ENCODE measurements around the gene UQCRC1. TPM values are rescaled to one million over a fixed set of nuclear protein-coding genes. Genes with fewer than 3 reads are reported as not detected.

UQCRC1 gene
- total RNA-seq, 1 experiment from 2014 or later: 323 TPM

DNA sequence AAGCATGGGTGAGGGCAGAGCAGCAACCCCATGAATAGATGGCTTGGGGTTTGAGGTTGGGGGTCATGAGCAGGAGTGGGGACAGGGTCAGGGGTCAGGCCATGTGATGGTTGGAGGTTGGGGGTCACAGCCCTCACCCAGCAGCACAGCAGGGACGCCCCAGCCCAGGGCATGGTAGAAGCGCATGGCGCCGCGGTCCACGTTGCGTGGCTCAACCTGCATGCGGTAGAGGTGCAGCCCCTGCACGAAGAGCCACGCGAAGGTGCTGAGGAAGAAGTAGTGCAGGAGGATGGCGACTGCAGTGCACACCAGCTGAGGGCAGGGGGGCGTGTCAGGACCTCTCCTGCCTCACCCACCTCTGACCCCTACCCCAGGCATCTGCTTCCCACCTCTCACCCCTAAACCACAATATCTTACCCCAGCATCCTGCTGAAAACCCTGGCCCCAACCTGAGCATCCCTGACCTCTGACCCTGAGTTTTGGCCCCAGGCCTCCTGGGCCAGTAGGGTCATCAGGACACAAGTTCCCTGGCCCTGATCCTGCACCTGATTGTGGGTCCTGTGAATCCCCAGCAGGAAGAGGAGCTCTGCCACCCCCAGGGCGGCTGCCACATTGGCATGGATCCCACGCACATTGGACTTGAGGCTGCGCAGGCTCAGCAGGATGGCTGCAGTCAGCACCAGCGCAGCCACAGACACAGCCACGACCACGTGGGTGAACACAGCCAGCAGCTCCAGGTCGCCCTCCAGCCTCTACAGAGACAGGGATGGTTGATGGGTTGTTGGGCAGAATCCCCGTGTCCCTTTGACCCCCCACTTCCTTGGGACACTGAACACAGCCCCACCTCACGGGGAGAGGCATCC is 35.7 kb upstream of the UQCRC1 start (continued):
- TF ChIP-seq, protein P1, sequence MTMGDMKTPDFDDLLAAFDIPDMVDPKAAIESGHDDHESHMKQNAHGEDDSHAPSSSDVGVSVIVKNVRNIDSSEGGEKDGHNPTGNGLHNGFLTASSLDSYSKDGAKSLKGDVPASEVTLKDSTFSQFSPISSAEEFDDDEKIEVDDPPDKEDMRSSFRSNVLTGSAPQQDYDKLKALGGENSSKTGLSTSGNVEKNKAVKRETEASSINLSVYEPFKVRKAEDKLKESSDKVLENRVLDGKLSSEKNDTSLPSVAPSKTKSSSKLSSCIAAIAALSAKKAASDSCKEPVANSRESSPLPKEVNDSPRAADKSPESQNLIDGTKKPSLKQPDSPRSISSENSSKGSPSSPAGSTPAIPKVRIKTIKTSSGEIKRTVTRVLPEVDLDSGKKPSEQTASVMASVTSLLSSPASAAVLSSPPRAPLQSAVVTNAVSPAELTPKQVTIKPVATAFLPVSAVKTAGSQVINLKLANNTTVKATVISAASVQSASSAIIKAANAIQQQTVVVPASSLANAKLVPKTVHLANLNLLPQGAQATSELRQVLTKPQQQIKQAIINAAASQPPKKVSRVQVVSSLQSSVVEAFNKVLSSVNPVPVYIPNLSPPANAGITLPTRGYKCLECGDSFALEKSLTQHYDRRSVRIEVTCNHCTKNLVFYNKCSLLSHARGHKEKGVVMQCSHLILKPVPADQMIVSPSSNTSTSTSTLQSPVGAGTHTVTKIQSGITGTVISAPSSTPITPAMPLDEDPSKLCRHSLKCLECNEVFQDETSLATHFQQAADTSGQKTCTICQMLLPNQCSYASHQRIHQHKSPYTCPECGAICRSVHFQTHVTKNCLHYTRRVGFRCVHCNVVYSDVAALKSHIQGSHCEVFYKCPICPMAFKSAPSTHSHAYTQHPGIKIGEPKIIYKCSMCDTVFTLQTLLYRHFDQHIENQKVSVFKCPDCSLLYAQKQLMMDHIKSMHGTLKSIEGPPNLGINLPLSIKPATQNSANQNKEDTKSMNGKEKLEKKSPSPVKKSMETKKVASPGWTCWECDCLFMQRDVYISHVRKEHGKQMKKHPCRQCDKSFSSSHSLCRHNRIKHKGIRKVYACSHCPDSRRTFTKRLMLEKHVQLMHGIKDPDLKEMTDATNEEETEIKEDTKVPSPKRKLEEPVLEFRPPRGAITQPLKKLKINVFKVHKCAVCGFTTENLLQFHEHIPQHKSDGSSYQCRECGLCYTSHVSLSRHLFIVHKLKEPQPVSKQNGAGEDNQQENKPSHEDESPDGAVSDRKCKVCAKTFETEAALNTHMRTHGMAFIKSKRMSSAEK (CRISPR knock-in tag; IDR thresholded peaks at IDR 0.05; ENCODE audit: borderline replicate concordance): no peak

DNA sequence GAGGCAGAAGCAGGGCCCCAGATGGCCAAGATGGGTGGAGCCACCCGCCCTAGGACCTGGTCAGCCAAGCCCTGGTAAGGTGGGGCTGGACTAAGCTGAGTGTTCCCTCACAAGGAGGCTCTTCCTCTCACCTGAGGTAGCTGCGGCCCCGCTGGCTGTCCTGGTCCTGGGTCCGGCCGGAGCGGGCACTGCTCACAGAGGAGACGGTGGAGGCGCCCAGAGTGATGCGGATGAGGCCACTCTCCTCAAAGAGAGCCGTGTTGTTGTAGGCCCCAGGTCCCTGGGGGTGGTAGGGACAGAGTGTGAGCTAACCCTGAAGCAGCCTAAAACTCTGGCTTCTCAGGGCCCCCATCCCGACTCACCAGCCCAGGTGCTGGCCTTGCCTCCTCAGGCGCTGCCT is 33.2 kb upstream of the UQCRC1 start:
- ATAC-seq (no peak), DNase-seq (ENCODE audit: low spot score) (no peak)
- Mint-ChIP-seq H3K27me3 (ENCODE audit: low read depth) (no peaks in the 10 kb centered on the region), H3K36me3 (peaks cover 37% of the 10 kb centered on the region), H3K4me1 (peaks cover 6% of the 10 kb centered on the region), H3K9me3 (no peaks in the 10 kb centered on the region), H3K27ac (no peak overlapping the region), H3K4me3 (no peak overlapping the region)
- CTCF ChIA-PET: interaction anchor here (0.6 kb wide), 1 partner anchor 147 kb away, joined by 3 read pairs; no protein-coding TSS in a partner anchor
- POLR2A ChIA-PET: interaction anchor here (0.5 kb wide), 1 partner anchor 31 kb away, joined by 3 read pairs; no protein-coding TSS in a partner anchor
- TF ChIP-seq JAZF1 (CRISPR knock-in tag; IDR thresholded peaks at IDR 0.05) (no peak), HMGA2 (CRISPR knock-in tag; IDR thresholded peaks at IDR 0.05) (no peak)
- TF ChIP-seq, protein P2, sequence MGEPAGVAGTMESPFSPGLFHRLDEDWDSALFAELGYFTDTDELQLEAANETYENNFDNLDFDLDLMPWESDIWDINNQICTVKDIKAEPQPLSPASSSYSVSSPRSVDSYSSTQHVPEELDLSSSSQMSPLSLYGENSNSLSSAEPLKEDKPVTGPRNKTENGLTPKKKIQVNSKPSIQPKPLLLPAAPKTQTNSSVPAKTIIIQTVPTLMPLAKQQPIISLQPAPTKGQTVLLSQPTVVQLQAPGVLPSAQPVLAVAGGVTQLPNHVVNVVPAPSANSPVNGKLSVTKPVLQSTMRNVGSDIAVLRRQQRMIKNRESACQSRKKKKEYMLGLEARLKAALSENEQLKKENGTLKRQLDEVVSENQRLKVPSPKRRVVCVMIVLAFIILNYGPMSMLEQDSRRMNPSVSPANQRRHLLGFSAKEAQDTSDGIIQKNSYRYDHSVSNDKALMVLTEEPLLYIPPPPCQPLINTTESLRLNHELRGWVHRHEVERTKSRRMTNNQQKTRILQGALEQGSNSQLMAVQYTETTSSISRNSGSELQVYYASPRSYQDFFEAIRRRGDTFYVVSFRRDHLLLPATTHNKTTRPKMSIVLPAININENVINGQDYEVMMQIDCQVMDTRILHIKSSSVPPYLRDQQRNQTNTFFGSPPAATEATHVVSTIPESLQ (CRISPR knock-in tag; IDR thresholded peaks at IDR 0.05): no peak
- TF ChIP-seq, protein P3, sequence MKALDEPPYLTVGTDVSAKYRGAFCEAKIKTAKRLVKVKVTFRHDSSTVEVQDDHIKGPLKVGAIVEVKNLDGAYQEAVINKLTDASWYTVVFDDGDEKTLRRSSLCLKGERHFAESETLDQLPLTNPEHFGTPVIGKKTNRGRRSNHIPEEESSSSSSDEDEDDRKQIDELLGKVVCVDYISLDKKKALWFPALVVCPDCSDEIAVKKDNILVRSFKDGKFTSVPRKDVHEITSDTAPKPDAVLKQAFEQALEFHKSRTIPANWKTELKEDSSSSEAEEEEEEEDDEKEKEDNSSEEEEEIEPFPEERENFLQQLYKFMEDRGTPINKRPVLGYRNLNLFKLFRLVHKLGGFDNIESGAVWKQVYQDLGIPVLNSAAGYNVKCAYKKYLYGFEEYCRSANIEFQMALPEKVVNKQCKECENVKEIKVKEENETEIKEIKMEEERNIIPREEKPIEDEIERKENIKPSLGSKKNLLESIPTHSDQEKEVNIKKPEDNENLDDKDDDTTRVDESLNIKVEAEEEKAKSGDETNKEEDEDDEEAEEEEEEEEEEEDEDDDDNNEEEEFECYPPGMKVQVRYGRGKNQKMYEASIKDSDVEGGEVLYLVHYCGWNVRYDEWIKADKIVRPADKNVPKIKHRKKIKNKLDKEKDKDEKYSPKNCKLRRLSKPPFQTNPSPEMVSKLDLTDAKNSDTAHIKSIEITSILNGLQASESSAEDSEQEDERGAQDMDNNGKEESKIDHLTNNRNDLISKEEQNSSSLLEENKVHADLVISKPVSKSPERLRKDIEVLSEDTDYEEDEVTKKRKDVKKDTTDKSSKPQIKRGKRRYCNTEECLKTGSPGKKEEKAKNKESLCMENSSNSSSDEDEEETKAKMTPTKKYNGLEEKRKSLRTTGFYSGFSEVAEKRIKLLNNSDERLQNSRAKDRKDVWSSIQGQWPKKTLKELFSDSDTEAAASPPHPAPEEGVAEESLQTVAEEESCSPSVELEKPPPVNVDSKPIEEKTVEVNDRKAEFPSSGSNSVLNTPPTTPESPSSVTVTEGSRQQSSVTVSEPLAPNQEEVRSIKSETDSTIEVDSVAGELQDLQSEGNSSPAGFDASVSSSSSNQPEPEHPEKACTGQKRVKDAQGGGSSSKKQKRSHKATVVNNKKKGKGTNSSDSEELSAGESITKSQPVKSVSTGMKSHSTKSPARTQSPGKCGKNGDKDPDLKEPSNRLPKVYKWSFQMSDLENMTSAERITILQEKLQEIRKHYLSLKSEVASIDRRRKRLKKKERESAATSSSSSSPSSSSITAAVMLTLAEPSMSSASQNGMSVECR (CRISPR knock-in tag; IDR thresholded peaks at IDR 0.05; ENCODE audit: borderline replicate concordance): no peak
- TF ChIP-seq, protein P4, sequence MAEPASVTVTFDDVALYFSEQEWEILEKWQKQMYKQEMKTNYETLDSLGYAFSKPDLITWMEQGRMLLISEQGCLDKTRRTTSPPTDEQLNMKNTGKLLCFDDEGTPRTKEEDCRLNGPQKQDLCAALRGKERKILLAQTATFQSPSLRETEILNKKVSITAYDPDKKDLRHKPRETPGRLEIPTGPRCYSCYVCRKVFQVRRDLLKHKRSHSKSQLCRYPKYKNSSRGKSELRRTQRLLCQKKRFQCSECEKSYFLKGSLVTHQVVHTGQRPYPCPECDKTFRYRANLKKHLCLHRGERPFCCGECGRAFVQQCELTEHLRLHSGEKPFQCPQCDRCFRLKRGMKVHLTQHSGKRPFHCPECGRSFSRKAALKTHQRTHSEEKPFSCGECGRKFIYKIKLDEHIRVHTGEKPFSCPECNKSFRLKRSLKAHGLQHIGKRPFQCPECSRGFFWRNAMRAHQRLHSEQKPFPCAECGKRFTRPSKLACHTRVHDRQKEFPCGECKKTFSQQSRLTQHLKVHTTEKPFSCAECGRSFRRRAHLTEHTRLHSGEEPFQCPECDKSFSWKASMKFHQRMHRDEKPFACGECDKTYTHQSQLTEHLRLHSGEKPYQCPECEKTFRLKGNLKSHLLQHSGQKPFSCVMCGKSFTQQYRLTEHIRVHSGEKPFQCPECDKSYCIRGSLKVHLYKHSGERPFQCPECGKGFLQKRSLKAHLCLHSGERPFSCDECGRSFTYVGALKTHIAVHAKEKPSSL (CRISPR knock-in tag; conservative IDR thresholded peaks at IDR 0.05): no peak

DNA sequence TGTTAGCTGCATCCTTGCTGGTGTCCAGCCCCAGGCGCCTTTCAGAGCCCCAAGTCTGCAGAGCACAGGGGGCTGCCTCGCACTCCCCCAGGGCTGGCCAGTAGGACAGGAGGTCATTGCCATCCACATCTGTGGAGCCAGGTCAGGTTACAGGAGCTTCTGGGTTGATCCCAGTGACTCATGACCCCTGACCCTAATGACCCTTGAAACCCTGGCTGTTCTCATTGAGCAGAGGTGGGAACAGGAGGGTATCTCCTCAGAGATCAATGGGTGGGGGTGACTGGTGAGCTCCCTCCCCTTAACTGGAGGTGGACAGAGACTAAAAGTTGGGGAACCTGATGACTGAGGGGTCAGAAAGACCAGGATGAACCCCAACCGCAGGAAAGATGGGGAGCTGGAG is 31.9 kb upstream of the UQCRC1 start:
- H3K36me3 Mint-ChIP-seq: peaks cover 33% of the 10 kb centered on the region
- DNase-seq (ENCODE audit: low spot score): no peak
- no peak overlapping the region for H3K27ac Mint-ChIP-seq
- no peak for TF ChIP-seq JAZF1 (CRISPR knock-in tag; IDR thresholded peaks at IDR 0.05)
- TF ChIP-seq JUN (CRISPR knock-in tag; IDR thresholded peaks at IDR 0.05): no peak
- no peak for TF ChIP-seq SMAD3 (CRISPR knock-in tag; IDR thresholded peaks at IDR 0.05; ENCODE audit: borderline replicate concordance)
- no peak for TF ChIP-seq FOXJ3 (CRISPR knock-in tag; IDR thresholded peaks at IDR 0.05; ENCODE audit: borderline replicate concordance)
- TF ChIP-seq, protein P5, sequence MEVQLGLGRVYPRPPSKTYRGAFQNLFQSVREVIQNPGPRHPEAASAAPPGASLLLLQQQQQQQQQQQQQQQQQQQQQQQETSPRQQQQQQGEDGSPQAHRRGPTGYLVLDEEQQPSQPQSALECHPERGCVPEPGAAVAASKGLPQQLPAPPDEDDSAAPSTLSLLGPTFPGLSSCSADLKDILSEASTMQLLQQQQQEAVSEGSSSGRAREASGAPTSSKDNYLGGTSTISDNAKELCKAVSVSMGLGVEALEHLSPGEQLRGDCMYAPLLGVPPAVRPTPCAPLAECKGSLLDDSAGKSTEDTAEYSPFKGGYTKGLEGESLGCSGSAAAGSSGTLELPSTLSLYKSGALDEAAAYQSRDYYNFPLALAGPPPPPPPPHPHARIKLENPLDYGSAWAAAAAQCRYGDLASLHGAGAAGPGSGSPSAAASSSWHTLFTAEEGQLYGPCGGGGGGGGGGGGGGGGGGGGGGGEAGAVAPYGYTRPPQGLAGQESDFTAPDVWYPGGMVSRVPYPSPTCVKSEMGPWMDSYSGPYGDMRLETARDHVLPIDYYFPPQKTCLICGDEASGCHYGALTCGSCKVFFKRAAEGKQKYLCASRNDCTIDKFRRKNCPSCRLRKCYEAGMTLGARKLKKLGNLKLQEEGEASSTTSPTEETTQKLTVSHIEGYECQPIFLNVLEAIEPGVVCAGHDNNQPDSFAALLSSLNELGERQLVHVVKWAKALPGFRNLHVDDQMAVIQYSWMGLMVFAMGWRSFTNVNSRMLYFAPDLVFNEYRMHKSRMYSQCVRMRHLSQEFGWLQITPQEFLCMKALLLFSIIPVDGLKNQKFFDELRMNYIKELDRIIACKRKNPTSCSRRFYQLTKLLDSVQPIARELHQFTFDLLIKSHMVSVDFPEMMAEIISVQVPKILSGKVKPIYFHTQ (CRISPR knock-in tag; IDR thresholded peaks at IDR 0.05): no peak
- no peak for TF ChIP-seq ATF1 (CRISPR knock-in tag; IDR thresholded peaks at IDR 0.05)
- TF ChIP-seq, protein P6, sequence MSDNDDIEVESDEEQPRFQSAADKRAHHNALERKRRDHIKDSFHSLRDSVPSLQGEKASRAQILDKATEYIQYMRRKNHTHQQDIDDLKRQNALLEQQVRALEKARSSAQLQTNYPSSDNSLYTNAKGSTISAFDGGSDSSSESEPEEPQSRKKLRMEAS (CRISPR knock-in tag; IDR thresholded peaks at IDR 0.05): no peak
- TF ChIP-seq, protein P7, sequence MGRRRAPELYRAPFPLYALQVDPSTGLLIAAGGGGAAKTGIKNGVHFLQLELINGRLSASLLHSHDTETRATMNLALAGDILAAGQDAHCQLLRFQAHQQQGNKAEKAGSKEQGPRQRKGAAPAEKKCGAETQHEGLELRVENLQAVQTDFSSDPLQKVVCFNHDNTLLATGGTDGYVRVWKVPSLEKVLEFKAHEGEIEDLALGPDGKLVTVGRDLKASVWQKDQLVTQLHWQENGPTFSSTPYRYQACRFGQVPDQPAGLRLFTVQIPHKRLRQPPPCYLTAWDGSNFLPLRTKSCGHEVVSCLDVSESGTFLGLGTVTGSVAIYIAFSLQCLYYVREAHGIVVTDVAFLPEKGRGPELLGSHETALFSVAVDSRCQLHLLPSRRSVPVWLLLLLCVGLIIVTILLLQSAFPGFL (CRISPR knock-in tag; IDR thresholded peaks at IDR 0.05; ENCODE audit: borderline replicate concordance): no peak

More for the DNA sequence above, 31.9 kb upstream of the UQCRC1 start:
- CTCF ChIA-PET: interaction anchor here (1.1 to 1.8 kb wide), 2 partner anchors 15 to 44 kb away, joined by 3 to 7 read pairs; partner anchors contain the start of gene NCKIPSD
- H3K4me1 Mint-ChIP-seq: peaks cover 18% of the 10 kb centered on the region
- no peaks in the 10 kb centered on the region for H3K9me3 Mint-ChIP-seq
- no peaks in the 10 kb centered on the region for H3K27me3 Mint-ChIP-seq (ENCODE audit: low read depth)
- POLR2A ChIA-PET: no interaction called here
- H3K4me3 Mint-ChIP-seq: no peak overlapping the region
- ATAC-seq: no peak

Data from WTC11 (cell line).